Islet of Langerhans (tissue), 1 donor: ENCODE data around the gene CRISP1.
"Not testable (repeated sequence)": the region's sequence is repeated elsewhere in the genome, so short reads cannot be mapped to it uniquely, and the experiment has no call there.

Experiments
- FAIRE-seq: peaks from one replicate; lab custom pipeline; 2011; peaks lifted over from hg19 to GRCh38; lab: Jason Lieb, UNC

Gene CRISP1

GRCh38 chr6:49866485-49866943 lies at the start of gene CRISP1:
Gene CRISP1, minus strand, starts transcription at chr6:49866535. Its CDS starts 9,135 bp downstream, at chr6:49857400.
- no peak for FAIRE-seq

GRCh38 chr6:49915035-49915434 lies 48.7 kb upstream of the CRISP1 start:
- no peak for FAIRE-seq

- no peak for FAIRE-seq
Measured at GRCh38 chr6:49913636-49914375, 47.5 kb upstream of the CRISP1 start.

- no peak for FAIRE-seq
Measured at GRCh38 chr6:49912196-49912595, 45.9 kb upstream of the CRISP1 start.

GRCh38 chr6:49911252-49911651 lies 44.9 kb upstream of the CRISP1 start:
- no peak for FAIRE-seq

- no peak for FAIRE-seq
Measured at GRCh38 chr6:49909563-49909962, 43.2 kb upstream of the CRISP1 start.

- no peak for FAIRE-seq
Measured at GRCh38 chr6:49906526-49906925, 40.2 kb upstream of the CRISP1 start.

- FAIRE-seq: no peak
Measured at GRCh38 chr6:49905296-49905695, 39.0 kb upstream of the CRISP1 start.

GRCh38 chr6:49902856-49903255 lies 36.5 kb upstream of the CRISP1 start:
- no peak for FAIRE-seq

- FAIRE-seq: no peak
Measured at GRCh38 chr6:49898904-49899566, 32.7 kb upstream of the CRISP1 start.

- not testable (repeated sequence) for FAIRE-seq
Measured at GRCh38 chr6:49895553-49895952, 29.2 kb upstream of the CRISP1 start.

GRCh38 chr6:49892280-49892679 lies 25.9 kb upstream of the CRISP1 start:
- FAIRE-seq: no peak

GRCh38 chr6:49890988-49891387 lies 24.7 kb upstream of the CRISP1 start:
- FAIRE-seq: no peak

GRCh38 chr6:49888742-49889431 lies 22.6 kb upstream of the CRISP1 start:
- no peak for FAIRE-seq

- FAIRE-seq: no peak
Measured at GRCh38 chr6:49868951-49869529, 2.7 kb upstream of the CRISP1 start.

- no peak for FAIRE-seq
Measured at GRCh38 chr6:49856282-49856681, 10.1 kb downstream of the CRISP1 start.

GRCh38 chr6:49855221-49855620 lies 11.1 kb downstream of the CRISP1 start:
- no peak for FAIRE-seq

GRCh38 chr6:49852975-49853374 lies 13.4 kb downstream of the CRISP1 start:
- no peak for FAIRE-seq

GRCh38 chr6:49849213-49849907 lies 17.0 kb downstream of the CRISP1 start:
- peak; percentile 99 for FAIRE-seq

- FAIRE-seq: no peak
Measured at GRCh38 chr6:49847673-49848072, 18.7 kb downstream of the CRISP1 start.

GRCh38 chr6:49847014-49847413 lies 19.3 kb downstream of the CRISP1 start:
- no peak for FAIRE-seq

- no peak for FAIRE-seq
Measured at GRCh38 chr6:49841424-49841823, 24.9 kb downstream of the CRISP1 start.
